ENCODE results near the gene MARVELD2. TPM values are rescaled to one million over a fixed set of nuclear protein-coding genes. Genes with fewer than 3 reads are reported as not detected.

Gene MARVELD2
- total and polyA plus RNA-seq, 2 of the 13 experiments (the other 11 are each of a cell fraction or from before 2014, with no cell fraction given) = 11.1 to 15.4 TPM

- TF ChIP-seq, protein P1, sequence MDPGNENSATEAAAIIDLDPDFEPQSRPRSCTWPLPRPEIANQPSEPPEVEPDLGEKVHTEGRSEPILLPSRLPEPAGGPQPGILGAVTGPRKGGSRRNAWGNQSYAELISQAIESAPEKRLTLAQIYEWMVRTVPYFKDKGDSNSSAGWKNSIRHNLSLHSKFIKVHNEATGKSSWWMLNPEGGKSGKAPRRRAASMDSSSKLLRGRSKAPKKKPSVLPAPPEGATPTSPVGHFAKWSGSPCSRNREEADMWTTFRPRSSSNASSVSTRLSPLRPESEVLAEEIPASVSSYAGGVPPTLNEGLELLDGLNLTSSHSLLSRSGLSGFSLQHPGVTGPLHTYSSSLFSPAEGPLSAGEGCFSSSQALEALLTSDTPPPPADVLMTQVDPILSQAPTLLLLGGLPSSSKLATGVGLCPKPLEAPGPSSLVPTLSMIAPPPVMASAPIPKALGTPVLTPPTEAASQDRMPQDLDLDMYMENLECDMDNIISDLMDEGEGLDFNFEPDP (CRISPR knock-in tag; conservative IDR thresholded peaks at IDR 0.05) = no peak
- TF ChIP-seq PRPF4 (IDR thresholded peaks at IDR 0.05; ENCODE audit: low read depth, low read length, poor library complexity, severe bottlenecking) = no peak
- TF ChIP-seq MYPOP (CRISPR knock-in tag; IDR thresholded peaks at IDR 0.05) = peak; percentile 92
- no peak for TF ChIP-seq ATF7 (IDR thresholded peaks at IDR 0.05)
- no peak; the same call in 1 of the 2 replicates for TF ChIP-seq ATF7 (CRISPR knock-in tag; IDR thresholded peaks at IDR 0.05)
- TF ChIP-seq NCOA5 (CRISPR knock-in tag; IDR thresholded peaks at IDR 0.05) = no peak
- TF ChIP-seq, protein P2, sequence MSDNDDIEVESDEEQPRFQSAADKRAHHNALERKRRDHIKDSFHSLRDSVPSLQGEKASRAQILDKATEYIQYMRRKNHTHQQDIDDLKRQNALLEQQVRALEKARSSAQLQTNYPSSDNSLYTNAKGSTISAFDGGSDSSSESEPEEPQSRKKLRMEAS (IDR thresholded peaks at IDR 0.05) = peak; percentile 93
- TF ChIP-seq GABPB1 (CRISPR knock-in tag; IDR thresholded peaks at IDR 0.05) = peak; percentile 97
- TF ChIP-seq ZNF598 (CRISPR knock-in tag; IDR thresholded peaks at IDR 0.05; ENCODE audit: borderline replicate concordance) = 0 out of 2 replicates have a peak, but pooled peaks have one; percentile 43
- no peak for TF ChIP-seq CENPX (CRISPR knock-in tag; IDR thresholded peaks at IDR 0.05)
- TF ChIP-seq, protein P3, sequence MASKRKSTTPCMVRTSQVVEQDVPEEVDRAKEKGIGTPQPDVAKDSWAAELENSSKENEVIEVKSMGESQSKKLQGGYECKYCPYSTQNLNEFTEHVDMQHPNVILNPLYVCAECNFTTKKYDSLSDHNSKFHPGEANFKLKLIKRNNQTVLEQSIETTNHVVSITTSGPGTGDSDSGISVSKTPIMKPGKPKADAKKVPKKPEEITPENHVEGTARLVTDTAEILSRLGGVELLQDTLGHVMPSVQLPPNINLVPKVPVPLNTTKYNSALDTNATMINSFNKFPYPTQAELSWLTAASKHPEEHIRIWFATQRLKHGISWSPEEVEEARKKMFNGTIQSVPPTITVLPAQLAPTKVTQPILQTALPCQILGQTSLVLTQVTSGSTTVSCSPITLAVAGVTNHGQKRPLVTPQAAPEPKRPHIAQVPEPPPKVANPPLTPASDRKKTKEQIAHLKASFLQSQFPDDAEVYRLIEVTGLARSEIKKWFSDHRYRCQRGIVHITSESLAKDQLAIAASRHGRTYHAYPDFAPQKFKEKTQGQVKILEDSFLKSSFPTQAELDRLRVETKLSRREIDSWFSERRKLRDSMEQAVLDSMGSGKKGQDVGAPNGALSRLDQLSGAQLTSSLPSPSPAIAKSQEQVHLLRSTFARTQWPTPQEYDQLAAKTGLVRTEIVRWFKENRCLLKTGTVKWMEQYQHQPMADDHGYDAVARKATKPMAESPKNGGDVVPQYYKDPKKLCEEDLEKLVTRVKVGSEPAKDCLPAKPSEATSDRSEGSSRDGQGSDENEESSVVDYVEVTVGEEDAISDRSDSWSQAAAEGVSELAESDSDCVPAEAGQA (IDR thresholded peaks at IDR 0.05; ENCODE audit: low read depth) = peak; percentile 53; the same call in 1 of the 2 replicates
- TF ChIP-seq, protein P3 (CRISPR knock-in tag; IDR thresholded peaks at IDR 0.05; ENCODE audit: borderline replicate concordance) = no peak
- peak; percentile 37; the same call in 1 of the 2 replicates for TF ChIP-seq HOMEZ (CRISPR knock-in tag; IDR thresholded peaks at IDR 0.05; ENCODE audit: low read depth)
- TF ChIP-seq, protein P4, sequence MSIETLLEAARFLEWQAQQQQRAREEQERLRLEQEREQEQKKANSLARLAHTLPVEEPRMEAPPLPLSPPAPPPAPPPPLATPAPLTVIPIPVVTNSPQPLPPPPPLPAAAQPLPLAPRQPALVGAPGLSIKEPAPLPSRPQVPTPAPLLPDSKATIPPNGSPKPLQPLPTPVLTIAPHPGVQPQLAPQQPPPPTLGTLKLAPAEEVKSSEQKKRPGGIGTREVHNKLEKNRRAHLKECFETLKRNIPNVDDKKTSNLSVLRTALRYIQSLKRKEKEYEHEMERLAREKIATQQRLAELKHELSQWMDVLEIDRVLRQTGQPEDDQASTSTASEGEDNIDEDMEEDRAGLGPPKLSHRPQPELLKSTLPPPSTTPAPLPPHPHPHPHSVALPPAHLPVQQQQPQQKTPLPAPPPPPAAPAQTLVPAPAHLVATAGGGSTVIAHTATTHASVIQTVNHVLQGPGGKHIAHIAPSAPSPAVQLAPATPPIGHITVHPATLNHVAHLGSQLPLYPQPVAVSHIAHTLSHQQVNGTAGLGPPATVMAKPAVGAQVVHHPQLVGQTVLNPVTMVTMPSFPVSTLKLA (IDR thresholded peaks at IDR 0.05) = peak; percentile 61
- TF ChIP-seq ARHGAP35 (CRISPR knock-in tag; IDR thresholded peaks at IDR 0.05; ENCODE audit: borderline replicate concordance) = peak; percentile 81
- 0 out of 2 replicates have a peak, but pooled peaks have one; percentile 79 for TF ChIP-seq RARG (CRISPR knock-in tag; IDR thresholded peaks at IDR 0.05; ENCODE audit: low read depth)
Observed at GRCh38 chr5:69369340-69370121, 45.4 kb upstream of the MARVELD2 start, which contains the start of the genes AK6, RAD17 and TAF9 (continued).

Data from HepG2 (cell line).